ENCODE data around the gene CSNK1D.

DNA sequence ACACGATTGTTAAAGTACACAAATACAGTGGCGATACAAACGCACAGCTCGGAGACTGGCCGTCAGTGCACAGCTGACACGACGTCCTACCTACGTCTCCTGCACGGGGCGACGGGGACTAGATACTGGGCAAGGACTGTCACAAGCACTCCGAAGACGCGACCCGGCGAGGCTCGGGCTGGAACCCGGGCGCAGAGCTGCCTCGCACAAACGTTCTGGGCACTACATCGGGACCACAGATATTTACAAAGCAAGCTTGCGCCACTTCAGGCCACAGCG is 30.9 kb downstream of the CSNK1D start:
- TF ChIP-seq, protein P1, sequence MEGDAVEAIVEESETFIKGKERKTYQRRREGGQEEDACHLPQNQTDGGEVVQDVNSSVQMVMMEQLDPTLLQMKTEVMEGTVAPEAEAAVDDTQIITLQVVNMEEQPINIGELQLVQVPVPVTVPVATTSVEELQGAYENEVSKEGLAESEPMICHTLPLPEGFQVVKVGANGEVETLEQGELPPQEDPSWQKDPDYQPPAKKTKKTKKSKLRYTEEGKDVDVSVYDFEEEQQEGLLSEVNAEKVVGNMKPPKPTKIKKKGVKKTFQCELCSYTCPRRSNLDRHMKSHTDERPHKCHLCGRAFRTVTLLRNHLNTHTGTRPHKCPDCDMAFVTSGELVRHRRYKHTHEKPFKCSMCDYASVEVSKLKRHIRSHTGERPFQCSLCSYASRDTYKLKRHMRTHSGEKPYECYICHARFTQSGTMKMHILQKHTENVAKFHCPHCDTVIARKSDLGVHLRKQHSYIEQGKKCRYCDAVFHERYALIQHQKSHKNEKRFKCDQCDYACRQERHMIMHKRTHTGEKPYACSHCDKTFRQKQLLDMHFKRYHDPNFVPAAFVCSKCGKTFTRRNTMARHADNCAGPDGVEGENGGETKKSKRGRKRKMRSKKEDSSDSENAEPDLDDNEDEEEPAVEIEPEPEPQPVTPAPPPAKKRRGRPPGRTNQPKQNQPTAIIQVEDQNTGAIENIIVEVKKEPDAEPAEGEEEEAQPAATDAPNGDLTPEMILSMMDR (conservative IDR thresholded peaks at IDR 0.05 in 1 of 2, IDR thresholded peaks at IDR 0.05 in 1 of 2; ENCODE audit: extremely low read depth in 1 of 2, insufficient read depth in 1 of 2, low read depth in 1 of 2, low read length in 2 of 2): no peak
- no peak for TF ChIP-seq EZH2 (IDR thresholded peaks at IDR 0.05; ENCODE audit: borderline replicate concordance, low read length)
